WTC11 (cell line): ENCODE data around the gene GGTLC1.
"Not testable (repeated sequence)": the region's sequence is repeated elsewhere in the genome, so short reads cannot be mapped to it uniquely, and the experiment has no call there.

Experiments
- CBFB ChIP-seq: sonication (generic); formaldehyde crosslinking; IDR thresholded peaks from 2 replicates; pipeline ENCODE4 v1.8.1; 2022; ENCODE audit warnings: mild to moderate bottlenecking, low read depth, missing genetic modification reagents
- CTCF ChIP-seq: fragments of 200-600 bp; IDR thresholded peaks from 2 replicates; pipeline ENCODE4 v1.8.0; 2022; ENCODE audit warnings: antibody characterized with exemption
- HMGA2 ChIP-seq: fragments of 250-450 bp; sonication (Bioruptor Pico); IDR thresholded peaks from 2 replicates; pipeline ENCODE4 v1.4.0; 2021; ENCODE audit warnings: mild to moderate bottlenecking, moderate library complexity
- MXD4 ChIP-seq: fragments of 250-450 bp; sonication (Bioruptor Pico); IDR thresholded peaks from 2 replicates; pipeline ENCODE4 v1.8.0; 2021; ENCODE audit warnings: mild to moderate bottlenecking, moderate library complexity, borderline replicate concordance
- NR2C2 ChIP-seq: sonication (generic); formaldehyde crosslinking; IDR thresholded peaks from 2 replicates; pipeline ENCODE4 v1.8.0; 2022; ENCODE audit warnings: mild to moderate bottlenecking, missing genetic modification reagents
- NR3C1 ChIP-seq: sonication (generic); formaldehyde crosslinking; conservative IDR thresholded peaks from 2 replicates; pipeline ENCODE4 v1.8.1; 2023; ENCODE audit warnings: low read depth, mild to moderate bottlenecking, missing genetic modification reagents
- TEAD4 ChIP-seq: sonication (generic); formaldehyde crosslinking; IDR thresholded peaks from 2 replicates; pipeline ENCODE4 v1.8.0; 2022; ENCODE audit warnings: mild to moderate bottlenecking, missing genetic modification reagents
- USF2 ChIP-seq: sonication (generic); formaldehyde crosslinking; IDR thresholded peaks from 2 replicates; pipeline ENCODE4 v1.8.1; 2023; ENCODE audit warnings: mild to moderate bottlenecking, missing genetic modification reagents, moderate library complexity
- ZNF532 ChIP-seq: fragments of 250-450 bp; sonication (Bioruptor Pico); IDR thresholded peaks from 2 replicates; pipeline ENCODE4 v1.9.0; 2021; ENCODE audit warnings: mild to moderate bottlenecking, borderline replicate concordance

- not testable (repeated sequence) for TF ChIP-seq CBFB (CRISPR knock-in tag); CTCF; USF2 (CRISPR knock-in tag); HMGA2 (CRISPR knock-in tag); MXD4 (CRISPR knock-in tag); NR3C1 (CRISPR knock-in tag); TEAD4 (CRISPR knock-in tag); NR2C2 (CRISPR knock-in tag); ZNF532 (CRISPR knock-in tag)
These were observed 8.4 kb downstream of the GGTLC1 start for GRCh38 chr20:23979899-23980811.
